Mesenteric fat pad (tissue), 1 donor: ENCODE data around the gene STRADA. TPM values are rescaled to one million over a fixed set of nuclear protein-coding genes. Genes with fewer than 3 reads are reported as not detected.

Experiments
- total RNA-seq: library from RNA; stranded (reverse); fragmentation: NEBNext Ultra II Directional; extraction: Animal tissue kit (Norgen Biotek cat#: 25700); gene quantifications from one replicate; pipeline ENCODE4 v1.2.1, GENCODE V29; 2021
- donor health status: DM: yes; HTN: yes; CAD: no.

STRADA gene
- total RNA-seq, 1 donor from 2014 or later: 34.3 TPM

Other genes starting within 250 kb of the STRADA start
- gene KCNH6, start 218.4 kb downstream of the STRADA start, total RNA-seq: not detected
- gene DCAF7, start 191.3 kb downstream of the STRADA start, total RNA-seq: 49.6 TPM
- gene TACO1, start 140.9 kb downstream of the STRADA start, total RNA-seq: 17.1 TPM
- 48.8 TPM for gene MAP3K3, start 119.4 kb downstream of the STRADA start, total RNA-seq
- 11.3 TPM for gene LIMD2, start 41.7 kb downstream of the STRADA start, total RNA-seq
- 110 TPM for gene CCDC47, start 31.8 kb upstream of the STRADA start, total RNA-seq
- 130 TPM for gene DDX42, start 32.4 kb upstream of the STRADA start, total RNA-seq
- gene PSMC5, start 85.6 kb upstream of the STRADA start, total RNA-seq: 115 TPM
- 28.8 TPM for gene FTSJ3, start 85.9 kb upstream of the STRADA start, total RNA-seq
- gene SMARCD2, start 100.9 kb upstream of the STRADA start, total RNA-seq: 57.4 TPM
- gene CSH2, start 131.9 kb upstream of the STRADA start, total RNA-seq: not detected
- not detected for gene GH2, start 140.1 kb upstream of the STRADA start, total RNA-seq
- gene CSH1, start 154.8 kb upstream of the STRADA start, total RNA-seq: not detected
- not detected for gene CSHL1, start 169.5 kb upstream of the STRADA start, total RNA-seq
- gene GH1, start 177.0 kb upstream of the STRADA start, total RNA-seq: not detected
- gene CD79B, start 190.5 kb upstream of the STRADA start, total RNA-seq: 4.3 TPM
- 27.1 TPM for gene SCN4A, start 231.1 kb upstream of the STRADA start, total RNA-seq